ENCODE data around the gene FGG.

DNA sequence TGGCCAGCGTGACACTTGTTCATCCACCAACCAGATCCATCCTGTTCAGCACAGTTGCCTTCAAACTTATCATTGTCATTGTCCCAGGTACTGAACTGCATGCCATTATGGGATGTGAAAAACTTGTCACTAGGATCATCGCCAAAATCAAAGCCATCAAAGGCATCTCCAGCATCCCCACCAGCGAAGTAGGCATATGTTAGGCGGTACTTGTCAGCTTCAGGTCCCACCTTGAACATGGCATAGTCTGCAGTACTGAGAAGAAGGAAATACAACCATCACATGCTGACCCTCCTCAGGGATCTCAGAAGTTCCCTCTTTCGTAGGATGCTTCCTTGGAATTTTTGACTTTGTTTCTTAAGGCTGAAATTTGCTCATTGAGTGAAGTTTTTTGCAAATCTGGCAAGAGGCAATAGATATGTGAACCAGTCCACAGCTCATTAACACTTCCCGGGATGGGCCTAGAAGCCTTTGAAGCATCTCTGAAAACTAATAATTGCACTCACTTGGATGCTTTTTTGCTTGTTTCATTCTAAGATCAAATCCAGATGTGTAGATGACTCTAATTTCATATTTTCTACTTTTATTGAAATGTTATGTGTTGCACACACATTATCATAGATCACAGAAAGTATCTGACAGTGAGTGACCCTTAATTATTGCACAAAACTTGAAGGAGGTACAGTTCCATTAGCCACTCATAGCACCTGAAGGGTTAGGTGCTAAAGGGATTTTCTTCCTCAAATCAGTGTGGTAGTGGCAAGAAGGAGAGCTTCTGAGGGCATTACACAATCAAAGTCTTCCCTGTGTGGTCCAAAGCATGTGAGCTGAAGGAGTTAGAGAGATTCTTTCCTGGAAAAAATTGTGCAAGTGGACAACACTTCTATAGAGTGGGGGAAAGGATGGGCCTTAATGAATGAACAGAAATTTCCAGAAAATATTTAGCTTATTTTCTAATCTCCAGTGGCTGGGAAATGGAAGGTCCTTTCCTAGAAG lies 5.4 kb downstream of the FGG start:
- TF ChIP-seq CTCF (conservative IDR thresholded peaks at IDR 0.05; ENCODE audit: low read length) = no peak
- TF ChIP-seq EZH2phosphoT487 (IDR thresholded peaks at IDR 0.05; ENCODE audit: borderline replicate concordance, low read depth, low read length) = no peak

Data from OCI-LY7 (cell line).